HepG2 (cell line): ENCODE measurements around the gene PRSS12.

Source experiments
- NR1H2 ChIP-seq: sonication (generic); formaldehyde crosslinking; IDR thresholded peaks from 2 replicates; pipeline ENCODE4 v1.8.1; 2022; ENCODE audit warnings: low read depth, missing genetic modification reagents, borderline replicate concordance
- RAD21 ChIP-seq: fragments of 450-650 bp; formaldehyde crosslinking; IDR thresholded peaks from 2 replicates; pipeline ENCODE4 v1.5.0; 2020; ENCODE audit warnings: mild to moderate bottlenecking
- SETDB1 ChIP-seq: sonication (generic); formaldehyde crosslinking; IDR thresholded peaks from 2 replicates; pipeline ENCODE4 v1.5.1; 2020; ENCODE audit warnings: missing genetic modification reagents, mild to moderate bottlenecking, borderline replicate concordance
- ZNF331 ChIP-seq: sonication (generic); formaldehyde crosslinking; IDR thresholded peaks from 2 replicates; pipeline ENCODE4 v1.4.0; 2020; ENCODE audit warnings: missing genetic modification reagents
- ZZZ3 ChIP-seq: sonication (generic); formaldehyde crosslinking; IDR thresholded peaks from 2 replicates; pipeline ENCODE4 v1.4.0; 2020; ENCODE audit warnings: missing genetic modification reagents, mild to moderate bottlenecking, borderline replicate concordance
- TF ChIP-seq, protein P1 (sequence below): sonication (generic); formaldehyde crosslinking; IDR thresholded peaks from 2 replicates; pipeline ENCODE4 v1.4.0; 2020; ENCODE audit warnings: missing genetic modification reagents, borderline replicate concordance
- TF ChIP-seq, protein P2 (sequence below): sonication (generic); formaldehyde crosslinking; IDR thresholded peaks from 2 replicates; pipeline ENCODE4 v1.5.0; 2020; ENCODE audit warnings: mild to moderate bottlenecking, missing genetic modification reagents, moderate library complexity
- TF ChIP-seq, protein P3 (sequence below): sonication (generic); formaldehyde crosslinking; IDR thresholded peaks from 2 replicates; pipeline ENCODE4 v1.8.0; 2022; ENCODE audit warnings: missing genetic modification reagents, mild to moderate bottlenecking, borderline replicate concordance
- TF ChIP-seq, protein P4 (sequence below): sonication (generic); formaldehyde crosslinking; IDR thresholded peaks from 2 replicates; pipeline ENCODE4 v1.4.0; 2020; ENCODE audit warnings: missing genetic modification reagents
- TF ChIP-seq, protein P5 (sequence below): IDR thresholded peaks from 2 replicates; pipeline ENCODE4 v1.6.1; 2016; ENCODE audit warnings: low read depth, control low read depth
- TF ChIP-seq, protein P6 (sequence below): sonication (generic); formaldehyde crosslinking; IDR thresholded peaks from 2 replicates; pipeline ENCODE4 v1.4.0; 2020; ENCODE audit warnings: missing genetic modification reagents, borderline replicate concordance
- TF ChIP-seq, protein P7 (sequence below): IDR thresholded peaks from 2 replicates; pipeline ENCODE4 v1.6.1; 2016; ENCODE audit warnings: missing compliant biosample characterization, missing genetic modification reagents, borderline replicate concordance
- TF ChIP-seq, protein P8 (sequence below): sonication (generic); formaldehyde crosslinking; IDR thresholded peaks from 2 replicates; pipeline ENCODE4 v1.4.0; 2020; ENCODE audit warnings: missing genetic modification reagents, mild to moderate bottlenecking, borderline replicate concordance

DNA sequence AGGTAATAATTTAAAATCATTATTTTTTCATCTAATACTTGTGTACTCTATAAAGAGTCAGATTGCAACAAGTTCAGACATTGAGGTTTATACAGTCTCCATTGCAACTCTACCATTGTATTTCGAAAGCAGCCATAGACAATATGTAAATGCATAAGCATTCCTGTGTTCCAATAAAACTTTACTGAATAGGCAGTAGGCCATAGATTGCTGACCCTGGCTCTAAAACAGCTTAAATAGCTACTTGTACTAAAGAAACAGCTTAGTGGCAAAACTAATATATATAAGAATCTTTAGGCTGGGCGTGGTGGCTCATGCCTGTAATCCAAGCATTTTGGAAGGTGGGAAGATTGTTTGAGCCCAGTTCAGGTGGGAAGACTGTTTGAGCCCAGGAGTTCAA, 115.3 kb downstream of the PRSS12 start:
- no peak for TF ChIP-seq NR1H2 (CRISPR knock-in tag)
- TF ChIP-seq ZNF331 (CRISPR knock-in tag), result no peak
- TF ChIP-seq RAD21 (CRISPR knock-in tag), result no peak
- TF ChIP-seq, protein P1, sequence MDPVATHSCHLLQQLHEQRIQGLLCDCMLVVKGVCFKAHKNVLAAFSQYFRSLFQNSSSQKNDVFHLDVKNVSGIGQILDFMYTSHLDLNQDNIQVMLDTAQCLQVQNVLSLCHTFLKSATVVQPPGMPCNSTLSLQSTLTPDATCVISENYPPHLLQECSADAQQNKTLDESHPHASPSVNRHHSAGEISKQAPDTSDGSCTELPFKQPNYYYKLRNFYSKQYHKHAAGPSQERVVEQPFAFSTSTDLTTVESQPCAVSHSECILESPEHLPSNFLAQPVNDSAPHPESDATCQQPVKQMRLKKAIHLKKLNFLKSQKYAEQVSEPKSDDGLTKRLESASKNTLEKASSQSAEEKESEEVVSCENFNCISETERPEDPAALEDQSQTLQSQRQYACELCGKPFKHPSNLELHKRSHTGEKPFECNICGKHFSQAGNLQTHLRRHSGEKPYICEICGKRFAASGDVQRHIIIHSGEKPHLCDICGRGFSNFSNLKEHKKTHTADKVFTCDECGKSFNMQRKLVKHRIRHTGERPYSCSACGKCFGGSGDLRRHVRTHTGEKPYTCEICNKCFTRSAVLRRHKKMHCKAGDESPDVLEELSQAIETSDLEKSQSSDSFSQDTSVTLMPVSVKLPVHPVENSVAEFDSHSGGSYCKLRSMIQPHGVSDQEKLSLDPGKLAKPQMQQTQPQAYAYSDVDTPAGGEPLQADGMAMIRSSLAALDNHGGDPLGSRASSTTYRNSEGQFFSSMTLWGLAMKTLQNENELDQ (CRISPR knock-in tag), result no peak
- TF ChIP-seq, protein P2, sequence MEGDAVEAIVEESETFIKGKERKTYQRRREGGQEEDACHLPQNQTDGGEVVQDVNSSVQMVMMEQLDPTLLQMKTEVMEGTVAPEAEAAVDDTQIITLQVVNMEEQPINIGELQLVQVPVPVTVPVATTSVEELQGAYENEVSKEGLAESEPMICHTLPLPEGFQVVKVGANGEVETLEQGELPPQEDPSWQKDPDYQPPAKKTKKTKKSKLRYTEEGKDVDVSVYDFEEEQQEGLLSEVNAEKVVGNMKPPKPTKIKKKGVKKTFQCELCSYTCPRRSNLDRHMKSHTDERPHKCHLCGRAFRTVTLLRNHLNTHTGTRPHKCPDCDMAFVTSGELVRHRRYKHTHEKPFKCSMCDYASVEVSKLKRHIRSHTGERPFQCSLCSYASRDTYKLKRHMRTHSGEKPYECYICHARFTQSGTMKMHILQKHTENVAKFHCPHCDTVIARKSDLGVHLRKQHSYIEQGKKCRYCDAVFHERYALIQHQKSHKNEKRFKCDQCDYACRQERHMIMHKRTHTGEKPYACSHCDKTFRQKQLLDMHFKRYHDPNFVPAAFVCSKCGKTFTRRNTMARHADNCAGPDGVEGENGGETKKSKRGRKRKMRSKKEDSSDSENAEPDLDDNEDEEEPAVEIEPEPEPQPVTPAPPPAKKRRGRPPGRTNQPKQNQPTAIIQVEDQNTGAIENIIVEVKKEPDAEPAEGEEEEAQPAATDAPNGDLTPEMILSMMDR (CRISPR knock-in tag), result no peak
- no peak for TF ChIP-seq ZZZ3
- TF ChIP-seq, protein P3, sequence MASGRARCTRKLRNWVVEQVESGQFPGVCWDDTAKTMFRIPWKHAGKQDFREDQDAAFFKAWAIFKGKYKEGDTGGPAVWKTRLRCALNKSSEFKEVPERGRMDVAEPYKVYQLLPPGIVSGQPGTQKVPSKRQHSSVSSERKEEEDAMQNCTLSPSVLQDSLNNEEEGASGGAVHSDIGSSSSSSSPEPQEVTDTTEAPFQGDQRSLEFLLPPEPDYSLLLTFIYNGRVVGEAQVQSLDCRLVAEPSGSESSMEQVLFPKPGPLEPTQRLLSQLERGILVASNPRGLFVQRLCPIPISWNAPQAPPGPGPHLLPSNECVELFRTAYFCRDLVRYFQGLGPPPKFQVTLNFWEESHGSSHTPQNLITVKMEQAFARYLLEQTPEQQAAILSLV (CRISPR knock-in tag), result no peak
- TF ChIP-seq, protein P4, sequence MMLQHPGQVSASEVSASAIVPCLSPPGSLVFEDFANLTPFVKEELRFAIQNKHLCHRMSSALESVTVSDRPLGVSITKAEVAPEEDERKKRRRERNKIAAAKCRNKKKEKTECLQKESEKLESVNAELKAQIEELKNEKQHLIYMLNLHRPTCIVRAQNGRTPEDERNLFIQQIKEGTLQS (CRISPR knock-in tag), result no peak
- TF ChIP-seq, protein P5, sequence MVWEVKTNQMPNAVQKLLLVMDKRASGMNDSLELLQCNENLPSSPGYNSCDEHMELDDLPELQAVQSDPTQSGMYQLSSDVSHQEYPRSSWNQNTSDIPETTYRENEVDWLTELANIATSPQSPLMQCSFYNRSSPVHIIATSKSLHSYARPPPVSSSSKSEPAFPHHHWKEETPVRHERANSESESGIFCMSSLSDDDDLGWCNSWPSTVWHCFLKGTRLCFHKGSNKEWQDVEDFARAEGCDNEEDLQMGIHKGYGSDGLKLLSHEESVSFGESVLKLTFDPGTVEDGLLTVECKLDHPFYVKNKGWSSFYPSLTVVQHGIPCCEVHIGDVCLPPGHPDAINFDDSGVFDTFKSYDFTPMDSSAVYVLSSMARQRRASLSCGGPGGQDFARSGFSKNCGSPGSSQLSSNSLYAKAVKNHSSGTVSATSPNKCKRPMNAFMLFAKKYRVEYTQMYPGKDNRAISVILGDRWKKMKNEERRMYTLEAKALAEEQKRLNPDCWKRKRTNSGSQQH (CRISPR knock-in tag), result no peak
- no peak for TF ChIP-seq SETDB1 (CRISPR knock-in tag)
- TF ChIP-seq, protein P6, sequence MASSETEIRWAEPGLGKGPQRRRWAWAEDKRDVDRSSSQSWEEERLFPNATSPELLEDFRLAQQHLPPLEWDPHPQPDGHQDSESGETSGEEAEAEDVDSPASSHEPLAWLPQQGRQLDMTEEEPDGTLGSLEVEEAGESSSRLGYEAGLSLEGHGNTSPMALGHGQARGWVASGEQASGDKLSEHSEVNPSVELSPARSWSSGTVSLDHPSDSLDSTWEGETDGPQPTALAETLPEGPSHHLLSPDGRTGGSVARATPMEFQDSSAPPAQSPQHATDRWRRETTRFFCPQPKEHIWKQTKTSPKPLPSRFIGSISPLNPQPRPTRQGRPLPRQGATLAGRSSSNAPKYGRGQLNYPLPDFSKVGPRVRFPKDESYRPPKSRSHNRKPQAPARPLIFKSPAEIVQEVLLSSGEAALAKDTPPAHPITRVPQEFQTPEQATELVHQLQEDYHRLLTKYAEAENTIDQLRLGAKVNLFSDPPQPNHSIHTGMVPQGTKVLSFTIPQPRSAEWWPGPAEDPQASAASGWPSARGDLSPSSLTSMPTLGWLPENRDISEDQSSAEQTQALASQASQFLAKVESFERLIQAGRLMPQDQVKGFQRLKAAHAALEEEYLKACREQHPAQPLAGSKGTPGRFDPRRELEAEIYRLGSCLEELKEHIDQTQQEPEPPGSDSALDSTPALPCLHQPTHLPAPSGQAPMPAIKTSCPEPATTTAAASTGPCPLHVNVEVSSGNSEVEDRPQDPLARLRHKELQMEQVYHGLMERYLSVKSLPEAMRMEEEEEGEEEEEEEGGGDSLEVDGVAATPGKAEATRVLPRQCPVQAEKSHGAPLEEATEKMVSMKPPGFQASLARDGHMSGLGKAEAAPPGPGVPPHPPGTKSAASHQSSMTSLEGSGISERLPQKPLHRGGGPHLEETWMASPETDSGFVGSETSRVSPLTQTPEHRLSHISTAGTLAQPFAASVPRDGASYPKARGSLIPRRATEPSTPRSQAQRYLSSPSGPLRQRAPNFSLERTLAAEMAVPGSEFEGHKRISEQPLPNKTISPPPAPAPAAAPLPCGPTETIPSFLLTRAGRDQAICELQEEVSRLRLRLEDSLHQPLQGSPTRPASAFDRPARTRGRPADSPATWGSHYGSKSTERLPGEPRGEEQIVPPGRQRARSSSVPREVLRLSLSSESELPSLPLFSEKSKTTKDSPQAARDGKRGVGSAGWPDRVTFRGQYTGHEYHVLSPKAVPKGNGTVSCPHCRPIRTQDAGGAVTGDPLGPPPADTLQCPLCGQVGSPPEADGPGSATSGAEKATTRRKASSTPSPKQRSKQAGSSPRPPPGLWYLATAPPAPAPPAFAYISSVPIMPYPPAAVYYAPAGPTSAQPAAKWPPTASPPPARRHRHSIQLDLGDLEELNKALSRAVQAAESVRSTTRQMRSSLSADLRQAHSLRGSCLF (CRISPR knock-in tag), result no peak
- TF ChIP-seq, protein P7, sequence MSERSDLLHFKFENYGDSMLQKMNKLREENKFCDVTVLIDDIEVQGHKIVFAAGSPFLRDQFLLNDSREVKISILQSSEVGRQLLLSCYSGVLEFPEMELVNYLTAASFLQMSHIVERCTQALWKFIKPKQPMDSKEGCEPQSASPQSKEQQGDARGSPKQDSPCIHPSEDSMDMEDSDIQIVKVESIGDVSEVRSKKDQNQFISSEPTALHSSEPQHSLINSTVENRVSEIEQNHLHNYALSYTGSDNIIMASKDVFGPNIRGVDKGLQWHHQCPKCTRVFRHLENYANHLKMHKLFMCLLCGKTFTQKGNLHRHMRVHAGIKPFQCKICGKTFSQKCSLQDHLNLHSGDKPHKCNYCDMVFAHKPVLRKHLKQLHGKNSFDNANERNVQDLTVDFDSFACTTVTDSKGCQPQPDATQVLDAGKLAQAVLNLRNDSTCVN (CRISPR knock-in tag), result no peak
- TF ChIP-seq, protein P8, sequence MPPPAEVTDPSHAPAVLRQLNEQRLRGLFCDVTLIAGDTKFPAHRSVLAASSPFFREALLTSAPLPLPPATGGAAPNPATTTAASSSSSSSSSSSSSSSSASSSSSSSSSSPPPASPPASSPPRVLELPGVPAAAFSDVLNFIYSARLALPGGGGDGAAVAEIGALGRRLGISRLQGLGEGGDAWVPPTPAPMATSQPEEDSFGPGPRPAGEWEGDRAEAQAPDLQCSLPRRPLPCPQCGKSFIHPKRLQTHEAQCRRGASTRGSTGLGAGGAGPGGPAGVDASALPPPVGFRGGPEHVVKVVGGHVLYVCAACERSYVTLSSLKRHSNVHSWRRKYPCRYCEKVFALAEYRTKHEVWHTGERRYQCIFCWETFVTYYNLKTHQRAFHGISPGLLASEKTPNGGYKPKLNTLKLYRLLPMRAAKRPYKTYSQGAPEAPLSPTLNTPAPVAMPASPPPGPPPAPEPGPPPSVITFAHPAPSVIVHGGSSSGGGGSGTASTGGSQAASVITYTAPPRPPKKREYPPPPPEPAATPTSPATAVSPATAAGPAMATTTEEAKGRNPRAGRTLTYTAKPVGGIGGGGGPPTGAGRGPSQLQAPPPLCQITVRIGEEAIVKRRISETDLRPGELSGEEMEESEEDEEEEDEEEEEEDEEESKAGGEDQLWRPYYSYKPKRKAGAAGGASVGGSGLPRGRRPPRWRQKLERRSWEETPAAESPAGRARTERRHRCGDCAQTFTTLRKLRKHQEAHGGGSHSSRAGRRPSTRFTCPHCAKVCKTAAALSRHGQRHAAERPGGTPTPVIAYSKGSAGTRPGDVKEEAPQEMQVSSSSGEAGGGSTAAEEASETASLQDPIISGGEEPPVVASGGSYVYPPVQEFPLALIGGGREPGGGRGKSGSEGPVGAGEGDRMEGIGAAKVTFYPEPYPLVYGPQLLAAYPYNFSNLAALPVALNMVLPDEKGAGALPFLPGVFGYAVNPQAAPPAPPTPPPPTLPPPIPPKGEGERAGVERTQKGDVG, result no peak
